ENCODE measurements around the gene ATP5IF1. TPM values are rescaled to one million over a fixed set of nuclear protein-coding genes. Genes with fewer than 3 reads are reported as not detected.
A peak's percentile ranks its signal among the peaks of the same experiment; 100 is the strongest.

The ATP5IF1 gene
- total RNA-seq, 2 donors from 2014 or later, result 125 to 195 TPM

DNA sequence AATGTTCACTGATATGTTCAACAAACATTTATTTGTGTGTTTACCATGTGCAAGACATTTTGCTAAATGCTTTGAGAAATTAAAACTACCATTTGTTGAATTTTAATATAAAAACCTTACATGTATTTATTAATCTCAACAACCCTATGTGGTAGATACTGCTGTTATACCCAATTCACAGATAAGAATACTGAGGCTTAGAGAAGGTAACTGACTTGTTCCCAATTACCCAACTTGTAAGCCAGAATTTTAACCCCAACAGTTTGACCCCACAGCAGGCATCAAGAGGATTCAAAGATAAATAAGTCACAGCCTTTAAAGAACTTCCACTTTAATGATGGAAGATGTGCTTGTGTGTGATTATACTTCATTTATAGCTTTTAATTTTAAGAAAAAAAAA is 6.8 kb upstream of the ATP5IF1 start:
- H3K36me3 Mint-ChIP-seq, result peaks cover 11 to 15% of the 10 kb centered on the region in 2 donors
- H3K27ac Mint-ChIP-seq, result no peak overlapping the region
- DNase-seq (ENCODE audit: low spot score in 2 of 2) (no peak), ATAC-seq (no peak)
- no peaks in the 10 kb centered on the region for H3K9me3 Mint-ChIP-seq

DNA sequence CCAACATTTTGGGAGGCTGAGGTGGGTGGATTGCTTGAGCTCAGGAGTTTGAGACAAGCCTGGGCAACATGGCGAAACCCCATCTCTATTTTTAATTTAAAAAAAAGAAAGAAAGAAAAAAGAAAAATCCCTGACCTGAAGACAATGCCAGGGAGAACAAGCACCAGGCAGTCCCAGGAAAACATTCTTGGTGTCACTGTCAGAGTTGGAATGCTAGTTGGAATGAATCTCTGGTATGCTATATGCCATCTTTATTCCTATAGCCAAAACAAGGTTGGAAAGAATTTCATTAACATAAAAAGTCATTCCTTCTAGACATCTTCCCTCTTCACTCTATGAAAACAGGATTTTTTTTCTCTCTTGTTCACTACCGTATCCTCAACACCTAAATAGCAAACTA is 5.9 kb upstream of the ATP5IF1 start:
- no peak overlapping the region for H3K27ac Mint-ChIP-seq
- H3K9me3 Mint-ChIP-seq, result no peaks in the 10 kb centered on the region
- DNase-seq (ENCODE audit: low spot score in 2 of 2) (no peak), ATAC-seq (no peak)
- peaks cover 11 to 15% of the 10 kb centered on the region in 2 donors for H3K36me3 Mint-ChIP-seq

DNA sequence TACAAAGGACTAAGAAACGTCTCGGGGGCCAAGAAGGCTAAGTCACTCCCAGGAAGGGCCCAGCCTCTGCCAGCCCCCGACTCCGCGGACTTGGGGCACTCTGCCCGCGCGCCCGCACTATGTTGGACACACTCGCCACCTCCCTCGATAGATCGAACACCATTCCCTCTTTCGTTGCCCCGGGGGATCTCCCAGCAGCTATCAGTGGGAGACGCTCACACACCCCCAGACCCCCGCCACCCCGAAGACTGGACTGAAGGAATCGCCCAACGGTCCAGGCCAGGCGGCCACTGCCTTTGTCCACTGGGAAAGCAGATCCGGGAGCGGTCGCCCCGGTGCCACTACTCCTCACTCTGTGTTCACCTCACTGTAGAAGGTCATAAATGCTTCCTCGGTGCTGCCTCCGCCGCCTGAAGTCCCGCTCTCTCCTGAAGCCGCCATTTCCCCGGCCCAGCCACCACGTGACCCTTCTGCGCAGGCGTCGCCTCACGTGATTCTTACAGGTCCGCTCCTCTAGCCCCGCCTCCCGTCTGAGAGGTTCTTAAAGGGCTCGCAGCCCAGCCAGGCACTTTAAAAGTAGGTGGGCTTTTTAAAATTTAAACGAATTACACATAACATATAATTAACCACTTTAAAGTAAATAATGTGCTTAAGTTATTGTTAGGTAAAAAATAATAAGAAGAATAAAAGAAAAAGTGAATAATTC is 3.2 kb upstream of the ATP5IF1 start, which contains the start of gene DNAJC8:
TSS of gene DNAJC8 (minus strand) at position 472 of the 706 bp plus-strand sequence. CDS start at position 441, 31 bp downstream.
- Mint-ChIP-seq H3K36me3 (peaks cover 11 to 15% of the 10 kb centered on the region in 2 donors), H3K9me3 (no peaks in the 10 kb centered on the region), H3K27ac (peak within 1 kb of the TSS; percentile 95 to 100)
- ATAC-seq (peak; percentile 68 to 76), DNase-seq (ENCODE audit: low spot score in 2 of 2) (peak; percentile 90 to 93)

DNA sequence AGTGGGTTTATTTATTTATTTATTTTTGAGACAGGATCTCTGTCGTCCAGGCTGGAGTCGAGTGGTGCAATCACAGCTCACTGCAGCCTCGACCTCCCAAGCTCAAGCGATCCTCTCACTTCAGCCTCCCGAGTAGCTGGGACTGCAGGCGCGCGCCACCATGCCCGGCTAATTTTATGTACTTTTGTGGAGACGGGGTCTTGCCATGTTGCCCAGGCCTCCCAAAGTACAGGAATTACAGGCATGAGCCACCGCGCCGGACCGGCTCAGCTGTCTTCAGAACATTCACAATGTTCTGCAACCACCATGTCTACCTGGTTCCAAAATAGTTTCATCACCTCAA is 2.7 kb upstream of the ATP5IF1 start:
- no peak for ATAC-seq
- Mint-ChIP-seq H3K36me3 (peaks cover 11 to 14% of the 10 kb centered on the region in 2 donors), H3K27ac (peak overlapping the region; percentile 44 to 95), H3K9me3 (no peaks in the 10 kb centered on the region)
- no peak for DNase-seq (ENCODE audit: low spot score in 2 of 2)

DNA sequence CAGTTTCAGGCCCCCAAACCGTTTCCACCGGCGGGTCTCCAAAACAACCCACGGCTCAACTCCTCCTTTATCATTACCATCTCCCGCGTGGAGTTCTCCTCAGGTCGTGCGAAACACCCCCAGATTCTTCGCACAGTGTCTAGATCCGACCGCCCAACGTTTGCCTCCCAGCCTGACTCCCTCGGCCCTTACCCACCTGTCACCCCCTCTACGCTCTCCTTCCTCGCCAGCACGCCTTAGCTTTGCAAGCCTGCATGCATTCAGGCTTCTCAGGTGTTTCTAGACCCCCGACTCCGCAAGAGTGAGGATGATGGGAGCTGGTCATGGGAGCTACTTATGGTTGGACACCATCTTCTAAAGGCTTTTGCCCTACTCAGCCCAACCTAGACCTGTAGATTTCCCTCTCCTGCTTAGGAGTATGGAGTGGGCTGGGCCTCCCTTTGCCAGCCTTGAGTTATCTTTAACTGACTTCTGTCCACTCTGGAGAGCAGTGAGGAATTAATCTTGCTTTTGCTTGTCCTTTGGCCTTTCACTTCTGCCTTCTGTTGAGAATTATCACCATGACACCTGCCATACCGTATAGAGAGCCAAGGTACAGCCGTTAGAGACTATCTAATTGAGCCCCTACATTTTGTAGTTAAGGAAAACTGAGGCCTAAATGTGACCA is 865 bp downstream of the ATP5IF1 start:
- H3K27ac Mint-ChIP-seq, result no peak overlapping the region
- no peak for DNase-seq (ENCODE audit: low spot score in 2 of 2)
- H3K36me3 Mint-ChIP-seq, result peaks cover 6 to 11% of the 10 kb centered on the region in 2 donors
- H3K9me3 Mint-ChIP-seq, result no peaks in the 10 kb centered on the region
- ATAC-seq, result no peak

DNA sequence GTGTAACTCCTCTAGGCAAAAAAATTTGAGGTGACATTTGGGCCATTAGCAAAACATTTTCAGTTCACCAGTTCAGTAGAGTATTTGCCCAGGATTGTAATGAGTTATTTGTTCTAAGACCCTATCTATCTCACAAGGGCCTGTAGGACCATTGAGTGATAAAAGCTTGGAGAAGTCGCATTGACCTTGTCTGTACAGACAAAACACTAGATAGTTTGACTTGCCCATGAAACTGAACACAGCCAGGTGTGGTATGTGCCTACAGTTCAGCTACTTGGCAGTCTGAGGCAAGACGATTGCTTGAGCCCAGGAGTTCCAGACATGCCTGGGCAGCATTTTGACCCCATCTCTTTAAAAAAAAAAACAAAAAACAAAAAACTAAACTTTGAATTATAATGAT is 3.1 kb downstream of the ATP5IF1 start:
- Mint-ChIP-seq H3K36me3 (no peaks in the 10 kb centered on the region), H3K9me3 (no peaks in the 10 kb centered on the region), H3K27ac (no peak overlapping the region)
- ATAC-seq, result no peak
- DNase-seq (ENCODE audit: low spot score in 2 of 2), result no peak

DNA sequence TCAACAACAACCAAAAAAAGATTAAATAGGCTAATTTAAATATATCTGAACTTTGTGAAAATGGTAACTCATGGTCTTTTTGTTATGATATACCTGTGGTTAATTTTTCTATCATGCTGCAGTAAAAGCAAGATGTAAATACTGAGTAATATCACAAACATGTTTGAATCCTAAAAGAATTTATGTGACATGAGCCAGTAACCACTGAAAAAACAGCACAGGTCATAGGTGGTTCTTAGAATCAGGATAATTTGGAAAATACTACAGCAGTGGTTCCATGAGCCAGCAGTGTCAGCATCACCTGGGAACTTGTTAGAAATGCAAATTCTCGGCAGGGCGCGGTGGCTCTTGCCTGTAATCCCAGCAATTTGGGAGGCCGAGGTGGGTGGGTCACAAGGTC is 4.1 kb downstream of the ATP5IF1 start:
- no peaks in the 10 kb centered on the region for H3K36me3 Mint-ChIP-seq
- no peak for DNase-seq (ENCODE audit: low spot score in 2 of 2)
- peak overlapping the region in 1 of 2 donors; percentile 47 for H3K27ac Mint-ChIP-seq
- H3K9me3 Mint-ChIP-seq, result no peaks in the 10 kb centered on the region
- ATAC-seq, result no peak

DNA sequence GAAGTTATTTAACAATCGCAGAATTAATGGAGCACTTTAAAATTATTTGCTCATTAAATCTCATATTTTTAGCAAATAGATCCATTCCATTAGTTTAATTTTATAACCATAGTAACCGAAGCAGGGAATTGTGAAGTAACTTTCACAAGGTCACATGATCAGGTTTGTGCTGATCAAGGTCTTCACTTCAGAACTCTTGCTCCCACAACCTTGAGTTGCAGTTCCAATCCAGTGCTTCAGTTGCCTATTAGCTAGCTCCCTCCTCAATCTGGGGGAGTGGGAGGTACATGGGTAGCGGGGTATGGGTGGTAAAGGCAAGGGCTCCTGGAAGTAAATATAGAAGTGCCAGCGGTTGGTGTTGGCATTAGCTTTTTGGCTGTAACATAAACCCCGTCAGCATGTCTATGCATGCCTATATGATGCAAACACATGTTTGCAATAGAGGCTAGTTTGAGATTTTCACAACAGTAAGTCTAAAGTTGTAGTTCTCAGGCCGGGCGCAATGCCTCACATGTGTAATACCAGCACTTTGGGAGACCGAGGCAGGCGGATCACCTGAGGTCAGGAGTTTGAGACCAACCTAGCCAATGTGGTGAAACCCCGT is 5.8 kb downstream of the ATP5IF1 start:
- Mint-ChIP-seq H3K27ac (no peak overlapping the region), H3K9me3 (no peaks in the 10 kb centered on the region), H3K36me3 (peaks cover 0 to 5% of the 10 kb centered on the region in 2 donors)
- ATAC-seq (no peak), DNase-seq (ENCODE audit: low spot score in 2 of 2) (no peak)

DNA sequence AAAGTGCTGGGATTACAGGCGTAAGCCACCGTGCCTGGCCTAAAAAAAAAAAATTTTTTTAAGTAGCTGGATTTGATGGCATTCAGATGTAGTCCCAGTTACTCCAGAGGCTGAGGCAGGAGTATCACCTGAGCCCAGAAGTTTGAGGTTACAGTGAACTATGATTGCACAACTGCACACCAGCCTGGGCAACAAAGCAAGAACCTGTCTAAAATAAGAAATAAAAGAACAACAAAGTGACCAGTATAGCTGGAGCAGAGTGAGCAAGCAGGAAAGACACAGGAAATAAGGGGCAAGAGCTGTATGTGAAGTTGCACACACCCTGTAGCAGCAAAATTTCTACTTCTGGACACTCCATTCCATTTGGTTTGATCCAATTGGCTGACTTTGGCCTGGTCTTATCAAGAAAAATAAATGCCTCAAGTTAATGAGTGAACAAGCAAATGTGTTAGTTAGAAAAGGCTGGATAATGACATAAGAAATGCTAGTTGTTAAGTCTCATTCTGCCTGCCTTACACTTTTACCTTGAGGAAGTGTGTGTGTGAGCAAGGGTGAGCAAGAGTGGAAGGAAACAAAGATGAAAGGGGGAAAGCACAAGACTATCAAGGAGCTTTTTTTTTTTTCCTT is 7.9 kb downstream of the ATP5IF1 start:
- H3K36me3 Mint-ChIP-seq, result peaks cover 0 to 6% of the 10 kb centered on the region in 2 donors
- peak overlapping the region; percentile 8 to 85 for H3K27ac Mint-ChIP-seq
- DNase-seq (ENCODE audit: low spot score in 2 of 2) (no peak), ATAC-seq (no peak)
- H3K9me3 Mint-ChIP-seq, result no peaks in the 10 kb centered on the region

DNA sequence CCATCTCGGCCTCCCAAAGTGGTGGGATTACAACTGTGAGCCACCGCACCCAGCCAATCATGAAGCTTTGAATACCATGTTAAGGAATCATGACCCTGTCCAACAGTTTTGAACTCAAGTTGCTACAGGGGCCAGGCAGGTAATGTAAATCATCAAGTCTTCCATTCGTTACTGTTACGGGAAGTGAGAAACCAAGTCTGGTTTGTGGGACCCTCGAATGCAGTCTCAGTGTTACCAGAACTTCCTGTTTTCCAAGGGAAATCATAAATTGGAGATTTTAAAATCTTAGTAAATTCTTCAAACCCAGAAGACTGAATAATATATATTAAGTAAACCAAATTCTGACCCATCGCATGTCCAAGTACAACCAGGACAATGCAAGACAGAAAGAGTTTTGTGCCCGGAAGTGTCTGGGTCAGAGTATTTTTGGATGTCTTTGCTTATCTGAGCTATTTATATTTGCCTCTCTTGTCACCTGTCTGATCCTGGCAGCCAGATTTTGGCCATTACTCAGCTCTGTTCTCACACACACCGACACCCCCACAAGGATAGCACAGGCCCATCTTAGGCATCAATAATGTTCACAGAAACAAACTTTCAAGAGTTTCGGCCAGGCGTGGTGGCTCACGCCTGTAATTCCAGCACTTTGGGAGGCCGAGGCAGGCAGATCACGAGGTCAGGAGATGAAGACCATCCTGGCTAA is 8.8 kb downstream of the ATP5IF1 start:
- H3K27ac Mint-ChIP-seq, result peak overlapping the region; percentile 8 to 74
- no peak for ATAC-seq
- no peaks in the 10 kb centered on the region for H3K9me3 Mint-ChIP-seq
- no peak for DNase-seq (ENCODE audit: low spot score in 2 of 2)
- peaks cover 0 to 6% of the 10 kb centered on the region in 2 donors for H3K36me3 Mint-ChIP-seq

DNA sequence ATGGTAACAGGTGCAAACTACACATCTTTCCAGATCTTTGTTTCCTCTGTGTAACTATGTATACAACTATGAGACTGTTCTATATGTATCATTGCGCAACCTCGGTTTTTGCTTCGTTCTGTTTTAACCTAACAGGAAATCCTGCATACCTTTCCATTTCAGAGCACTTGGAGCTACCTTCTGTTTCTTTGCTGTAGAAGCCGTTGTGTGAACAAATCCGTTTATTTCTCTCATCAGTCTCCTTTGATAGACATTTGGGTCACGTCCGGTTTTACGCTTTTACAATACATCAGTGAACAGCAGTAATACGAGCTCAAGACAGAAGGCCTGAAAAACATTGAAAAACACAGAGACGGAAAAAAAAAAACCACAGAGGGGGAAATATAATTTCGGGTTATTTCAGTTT is 10.5 kb downstream of the ATP5IF1 start:
- ATAC-seq, result peak; percentile 2 to 43
- peak in 1 of 2 donors; percentile 29 for DNase-seq (ENCODE audit: low spot score in 2 of 2)

DNA sequence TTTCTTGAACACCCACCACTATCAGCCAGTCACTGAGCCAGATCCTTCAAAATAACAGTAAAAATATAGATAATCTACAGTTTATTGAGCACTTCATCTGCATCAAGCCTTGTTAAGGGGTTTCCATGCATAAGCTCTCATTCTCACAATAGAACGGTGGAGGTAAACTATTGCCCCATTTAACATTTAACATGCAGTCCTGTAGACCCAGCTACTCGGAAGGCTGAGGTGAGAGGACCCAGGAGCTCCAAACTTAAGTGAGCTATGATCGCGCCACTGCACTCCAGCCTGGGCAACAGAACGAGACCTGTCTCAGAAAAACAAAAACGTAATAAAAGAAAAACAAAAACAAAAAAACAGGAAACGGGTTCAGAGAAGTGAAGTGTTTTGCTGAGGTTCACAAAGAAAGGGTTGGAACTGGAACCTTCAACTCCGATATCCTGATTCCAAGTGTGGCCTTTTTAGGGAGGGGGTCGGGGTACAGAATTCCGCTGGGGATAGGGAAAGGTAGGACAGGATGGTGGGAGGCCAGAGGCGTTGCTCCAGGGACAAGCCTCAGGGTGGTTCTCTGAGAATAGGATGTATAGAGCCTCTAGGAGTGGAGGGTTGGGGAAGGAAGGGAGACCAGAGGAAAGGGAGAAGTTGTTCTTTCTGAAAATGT is 11.8 kb downstream of the ATP5IF1 start:
- peak overlapping the region; percentile 95 to 97 for H3K27ac Mint-ChIP-seq
- DNase-seq (ENCODE audit: low spot score in 2 of 2) (no peak), ATAC-seq (no peak)
- peaks cover 0 to 6% of the 10 kb centered on the region in 2 donors for H3K36me3 Mint-ChIP-seq
- no peaks in the 10 kb centered on the region for H3K9me3 Mint-ChIP-seq

More for the DNA sequence above, 10.5 kb downstream of the ATP5IF1 start:
- Mint-ChIP-seq H3K9me3 (no peaks in the 10 kb centered on the region), H3K27ac (peak overlapping the region; percentile 95 to 97), H3K36me3 (peaks cover 0 to 6% of the 10 kb centered on the region in 2 donors)

DNA sequence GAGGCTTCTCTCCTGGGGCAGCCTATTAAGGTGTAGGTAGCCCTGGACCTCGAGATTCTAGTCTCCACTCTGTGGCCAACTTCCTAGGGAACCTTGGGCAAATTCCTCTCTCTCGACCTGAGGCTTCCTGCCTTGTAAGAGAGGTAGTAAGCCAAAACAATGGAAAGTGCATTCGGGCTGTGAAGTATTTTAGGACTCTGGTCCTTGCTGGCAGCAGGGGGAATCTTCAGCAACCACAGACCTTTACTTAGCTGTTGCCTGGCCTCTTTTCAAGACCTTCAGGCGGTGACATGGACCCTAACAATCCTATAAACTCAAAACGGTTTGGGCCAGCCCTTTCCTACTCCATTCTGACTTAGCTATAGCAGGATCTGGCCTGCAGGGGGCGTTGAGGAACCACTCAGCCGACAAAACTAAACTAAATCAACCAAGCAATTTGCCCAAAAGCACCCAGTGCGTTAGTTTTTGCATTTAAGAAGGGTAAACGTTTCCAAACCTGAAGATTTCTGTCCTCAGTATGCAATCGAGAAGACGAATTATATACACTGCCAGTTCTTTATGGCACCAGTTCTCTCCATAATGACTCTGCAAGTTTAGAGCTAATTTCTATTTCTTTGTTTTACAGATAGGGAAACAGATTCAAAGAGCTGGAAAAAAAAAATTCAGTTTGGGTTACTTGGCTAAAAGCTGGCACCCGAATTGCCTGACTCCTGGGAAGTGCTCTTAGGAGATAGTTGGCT is 12.5 kb downstream of the ATP5IF1 start:
- H3K9me3 Mint-ChIP-seq, result no peaks in the 10 kb centered on the region
- H3K27ac Mint-ChIP-seq, result peak overlapping the region; percentile 95 to 97
- ATAC-seq (peak; percentile 33 to 43), DNase-seq (ENCODE audit: low spot score in 2 of 2) (peak; percentile 78 to 83)
- peaks cover 0 to 6% of the 10 kb centered on the region in 2 donors for H3K36me3 Mint-ChIP-seq

DNA sequence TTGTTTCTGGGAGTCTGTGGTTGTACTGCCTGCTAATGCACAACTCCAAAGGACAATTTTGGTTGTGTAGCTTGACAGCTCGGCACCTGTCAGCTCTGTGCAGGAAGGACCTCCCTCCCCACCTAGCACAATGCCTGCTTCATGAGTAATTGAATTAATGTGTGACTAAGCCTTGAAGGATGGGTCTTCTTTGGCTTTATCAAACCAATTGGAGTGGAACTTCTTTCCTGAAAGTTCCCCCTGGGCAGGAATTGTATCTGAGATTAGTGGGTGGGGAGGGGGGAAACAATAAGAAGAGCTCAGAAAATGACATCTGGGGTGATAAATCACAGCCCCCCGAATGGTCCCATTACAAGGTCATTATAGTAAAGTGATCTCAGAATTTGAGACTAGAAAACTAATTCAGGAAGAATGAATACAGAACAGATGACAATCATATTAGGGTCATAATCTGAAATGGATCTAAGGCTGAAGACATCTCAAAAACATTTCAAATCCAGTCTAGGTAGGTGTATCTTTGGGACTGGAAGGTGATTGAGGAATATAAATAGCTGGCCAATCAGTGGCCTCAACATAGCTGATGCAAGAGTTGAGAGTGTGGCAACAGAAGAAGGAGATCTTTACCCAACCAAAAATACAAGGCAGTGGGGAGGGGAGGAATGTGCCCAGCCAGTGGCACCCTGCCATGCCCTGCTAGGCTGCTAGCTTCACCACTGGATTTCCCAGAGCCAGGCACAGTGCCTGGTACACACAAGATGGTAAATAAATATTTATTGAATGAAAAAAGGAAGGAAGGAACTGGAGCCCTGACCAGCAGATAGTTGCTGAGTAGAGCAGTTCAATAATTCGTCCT is 13.3 kb downstream of the ATP5IF1 start:
- peak overlapping the region; percentile 77 to 97 for H3K27ac Mint-ChIP-seq
- H3K9me3 Mint-ChIP-seq, result no peaks in the 10 kb centered on the region
- H3K36me3 Mint-ChIP-seq, result peaks cover 0 to 6% of the 10 kb centered on the region in 2 donors
- ATAC-seq (peak; percentile 23 to 32), DNase-seq (ENCODE audit: low spot score in 2 of 2) (peak in 1 of 2 donors; percentile 26)

All from activated naive CD4-positive, alpha-beta T cell treated with anti-CD3 and anti-CD28 coated beads, Interleukin-2, amount 50 U/mL, for 72 hours (primary cell).